Stomach (tissue), 9 donors: Measurements from ENCODE around the gene CSH1. TPM values are rescaled to one million over a fixed set of nuclear protein-coding genes. Genes with fewer than 3 reads are reported as not detected.

ENCODE experiments used
- DNase-seq, 2 donors: peaks; one replicate each; pipeline versions ENCODE4 v3.0.0 to v3.0.0-alpha.2; 2013 to 2019
- H3K27ac ChIP-seq, 5 donors: fragments of 200-600 bp in 4 of 5; sonication (generic) in 4 of 5; one replicate each; pipeline ENCODE4 v1.5.1; 2013 to 2019; ENCODE audit warnings: mild to moderate bottlenecking in 1 of 5, moderate library complexity in 1 of 5
- H3K27me3 ChIP-seq, 3 donors: fragments of 200-600 bp; sonication (generic); one replicate each; pipeline ENCODE4 v1.5.1; 2017 to 2019; ENCODE audit warnings: mixed run types in 1 of 3
- H3K36me3 ChIP-seq, 4 donors: fragments of 200-600 bp; sonication (generic); 1 replicate in 3 of 4; 2 replicates in 1 of 4; pipeline ENCODE4 v1.5.1; 2016 to 2019
- H3K4me1 ChIP-seq, 4 donors: fragments of 200-600 bp; sonication (generic); one replicate each; pipeline ENCODE4 v1.5.1; 2016 to 2019
- H3K4me3 ChIP-seq, 4 donors: fragments of 200-600 bp; sonication (generic) in 3 of 4; one replicate each; pipeline ENCODE4 v1.5.1; 2016 to 2019; ENCODE audit warnings: mild to moderate bottlenecking in 1 of 4
- H3K9me3 ChIP-seq, 4 donors: fragments of 200-600 bp; sonication (generic); one replicate each; pipeline ENCODE4 v1.5.1; 2016 to 2019
- EP300 ChIP-seq: sonication (generic); formaldehyde crosslinking; IDR thresholded peaks from one replicate; pipeline ENCODE4 v1.6.1; 2017; ENCODE audit warnings: antibody characterized with exemption
- POLR2A ChIP-seq, 4 donors: fragments of 450-650 bp; IDR thresholded peaks; one replicate each; pipeline ENCODE4 v1.6.1; 2016; ENCODE audit warnings: antibody characterized with exemption in 4 of 4, control low read depth in 2 of 4, mild to moderate bottlenecking in 1 of 4, moderate library complexity in 1 of 4
- POLR2AphosphoS5 ChIP-seq, 3 donors: sonication (generic); formaldehyde crosslinking; IDR thresholded peaks; one replicate each; pipeline ENCODE4 v1.6.1; 2016; ENCODE audit warnings: antibody characterized with exemption in 3 of 3
- WGBS, 5 donors: extraction: QIAGEN DNeasy Blood & Tissue Kit in 3 of 5; methylation state at CpG; one replicate each; pipeline versions ENCODE4 v1.1.5 to v1.1.7; 2013 to 2018; 5-methylcytosine and 5-hydroxymethylcytosine counted together
- intact Hi-C: fragments of 100-400 bp; cut with DNase I; formaldehyde crosslinking; loops from one replicate; pipeline ENCODE4 v1.15.1; 2023; ENCODE audit warnings: low total_unique reads
- polyA plus RNA-seq, 3 donors: library from polyadenylated mRNA; stranded (reverse); fragments of 200-250 nt; gene quantifications; one replicate each; pipeline ENCODE4 v1.2.3, GENCODE V29; 2013
- total RNA-seq, 5 donors: library from RNA; depleted of rRNA; stranded (reverse); fragments of >200 nt; gene quantifications; one replicate each; pipeline versions ENCODE4 v1.1.0 to v1.2.3, GENCODE V29; 2014 to 2016
- TF ChIP-seq, protein P1 (sequence below), 7 experiments: fragments of 450-650 bp in 4 of 7; fragments of 200-600 bp in 3 of 7; sonication (generic) in 3 of 7; IDR thresholded peaks; one replicate each; pipeline ENCODE4 v1.5.1; 2016 to 2019; ENCODE audit warnings: antibody characterized with exemption in 7 of 7, control low read depth in 2 of 7, mild to moderate bottlenecking in 1 of 7
- donor health status: healthy with polysubstance abuse.
- donor health status: Bipolar disorder and iron deficiency.
- donor health status: healthy.

Gene CSH1
- total and polyA plus RNA-seq, 8 donors: not detected

DNA sequence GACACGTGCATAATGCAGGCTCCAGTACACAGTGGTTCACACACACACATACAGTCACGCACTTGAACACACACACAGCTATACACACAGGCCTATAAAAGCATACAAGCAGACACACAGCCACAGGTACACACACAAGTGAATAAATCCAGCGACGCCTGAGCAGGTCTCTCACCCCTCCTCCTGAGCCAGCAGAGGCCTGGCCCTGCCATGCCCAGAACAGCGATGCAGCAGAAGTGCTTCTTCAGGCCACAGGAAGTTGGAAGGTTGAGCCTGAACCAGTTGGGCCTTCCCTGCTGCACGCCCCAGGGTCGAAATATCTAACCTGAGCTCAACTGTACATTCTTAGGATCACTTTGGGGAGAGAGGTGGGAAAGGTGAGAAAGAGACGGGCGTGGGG lies 43.0 kb upstream of the CSH1 start:
- 85 to 93% (median 89%) methylated on average over 8 to 9 of the region's 9 CpGs for WGBS, 5 donors
- Histone ChIP-seq H3K9me3 (no peaks in the 10 kb centered on the region), H3K27me3 (peaks cover 0 to under 1% (median 0%) of the 10 kb centered on the region in 3 donors), H3K4me1 (no peaks in the 10 kb centered on the region), H3K36me3 (no peaks in the 10 kb centered on the region), H3K4me3 (no peak overlapping the region), H3K27ac (no peak overlapping the region)
- intact Hi-C loops: loop anchor here (10.0 kb wide), 1 partner anchor 85 kb away; the partner anchor contains the start of gene ICAM2
- TF ChIP-seq, protein P1, sequence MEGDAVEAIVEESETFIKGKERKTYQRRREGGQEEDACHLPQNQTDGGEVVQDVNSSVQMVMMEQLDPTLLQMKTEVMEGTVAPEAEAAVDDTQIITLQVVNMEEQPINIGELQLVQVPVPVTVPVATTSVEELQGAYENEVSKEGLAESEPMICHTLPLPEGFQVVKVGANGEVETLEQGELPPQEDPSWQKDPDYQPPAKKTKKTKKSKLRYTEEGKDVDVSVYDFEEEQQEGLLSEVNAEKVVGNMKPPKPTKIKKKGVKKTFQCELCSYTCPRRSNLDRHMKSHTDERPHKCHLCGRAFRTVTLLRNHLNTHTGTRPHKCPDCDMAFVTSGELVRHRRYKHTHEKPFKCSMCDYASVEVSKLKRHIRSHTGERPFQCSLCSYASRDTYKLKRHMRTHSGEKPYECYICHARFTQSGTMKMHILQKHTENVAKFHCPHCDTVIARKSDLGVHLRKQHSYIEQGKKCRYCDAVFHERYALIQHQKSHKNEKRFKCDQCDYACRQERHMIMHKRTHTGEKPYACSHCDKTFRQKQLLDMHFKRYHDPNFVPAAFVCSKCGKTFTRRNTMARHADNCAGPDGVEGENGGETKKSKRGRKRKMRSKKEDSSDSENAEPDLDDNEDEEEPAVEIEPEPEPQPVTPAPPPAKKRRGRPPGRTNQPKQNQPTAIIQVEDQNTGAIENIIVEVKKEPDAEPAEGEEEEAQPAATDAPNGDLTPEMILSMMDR (IDR thresholded peaks at IDR 0.05): no peak
- TF ChIP-seq POLR2A (IDR thresholded peaks at IDR 0.05) (no peak), POLR2AphosphoS5 (IDR thresholded peaks at IDR 0.05) (no peak), EP300 (no peak)
- no peak for DNase-seq

DNA sequence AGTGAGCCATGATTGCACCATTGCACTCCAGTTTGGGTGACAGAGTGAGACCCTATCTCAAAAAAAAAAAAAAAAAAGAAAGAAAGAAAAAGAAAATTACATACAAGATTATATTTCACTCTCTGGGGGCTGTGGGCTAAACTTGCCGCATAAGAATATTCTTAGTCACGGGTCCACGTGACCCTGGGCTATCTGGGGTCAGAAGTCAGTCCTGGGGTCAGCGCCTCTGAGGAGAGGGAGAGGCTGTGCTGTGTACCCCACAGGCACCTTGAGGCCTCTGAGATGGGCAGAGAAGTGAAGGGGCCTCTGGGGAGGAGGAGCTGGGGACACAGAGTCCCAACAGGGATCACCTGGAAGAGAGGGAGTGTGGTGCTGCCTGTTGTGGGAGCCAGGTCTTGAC lies 41.5 kb upstream of the CSH1 start:
- TF ChIP-seq EP300 (no peak), POLR2AphosphoS5 (IDR thresholded peaks at IDR 0.05) (no peak), POLR2A (IDR thresholded peaks at IDR 0.05) (no peak)
- TF ChIP-seq, protein P1 (IDR thresholded peaks at IDR 0.05): no peak
- intact Hi-C loops: loop anchor here (10.0 kb wide), 1 partner anchor 87 kb away; the partner anchor contains the start of gene ICAM2

DNA sequence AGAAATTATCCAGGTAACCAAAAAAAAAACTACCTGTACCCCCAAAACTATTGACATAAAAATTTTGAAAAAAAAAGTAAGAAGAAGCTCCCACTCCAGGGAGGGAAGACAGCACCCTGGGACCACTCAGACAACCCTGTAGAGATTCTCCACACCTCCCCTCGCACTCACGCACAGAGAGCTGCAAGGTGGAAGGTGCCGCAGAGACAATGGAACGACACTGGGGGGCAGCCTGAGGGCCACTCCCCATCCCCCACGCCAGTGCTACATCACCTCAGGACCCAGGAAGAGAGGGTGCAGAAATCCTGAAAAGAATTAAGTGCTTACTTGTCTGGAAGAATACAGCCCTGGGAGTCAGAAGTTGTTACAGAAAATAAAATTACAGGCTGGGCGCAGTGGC lies 40.9 kb upstream of the CSH1 start:
- intact Hi-C loops: loop anchor here (10.0 kb wide), 1 partner anchor 87 kb away; the partner anchor contains the start of gene ICAM2
- no peak for DNase-seq
- peaks cover 0 to 6% (median 0%) of the 10 kb centered on the region in 3 donors for H3K27me3 ChIP-seq
- peaks cover 0 to 2% (median 0%) of the 10 kb centered on the region in 4 donors for H3K4me1 ChIP-seq
- no peak overlapping the region for H3K27ac ChIP-seq
- H3K36me3 ChIP-seq: no peaks in the 10 kb centered on the region
- WGBS, 5 donors: 81 to 89% (median 87%) methylated on average over 6 of the region's 6 CpGs
- H3K4me3 ChIP-seq: no peak overlapping the region
- TF ChIP-seq POLR2A (IDR thresholded peaks at IDR 0.05) (no peak), EP300 (no peak), POLR2AphosphoS5 (IDR thresholded peaks at IDR 0.05) (no peak)
- TF ChIP-seq, protein P1 (IDR thresholded peaks at IDR 0.05): no peak
- no peaks in the 10 kb centered on the region for H3K9me3 ChIP-seq

More for the DNA sequence above, 41.5 kb upstream of the CSH1 start:
- Histone ChIP-seq H3K27ac (no peak overlapping the region), H3K4me3 (no peak overlapping the region), H3K9me3 (no peaks in the 10 kb centered on the region), H3K36me3 (no peaks in the 10 kb centered on the region), H3K4me1 (no peaks in the 10 kb centered on the region), H3K27me3 (peaks cover 0 to 6% (median 0%) of the 10 kb centered on the region in 3 donors)
- 87 to 94% (median 89%) methylated on average over 4 of the region's 4 CpGs for WGBS, 5 donors
- no peak for DNase-seq

DNA sequence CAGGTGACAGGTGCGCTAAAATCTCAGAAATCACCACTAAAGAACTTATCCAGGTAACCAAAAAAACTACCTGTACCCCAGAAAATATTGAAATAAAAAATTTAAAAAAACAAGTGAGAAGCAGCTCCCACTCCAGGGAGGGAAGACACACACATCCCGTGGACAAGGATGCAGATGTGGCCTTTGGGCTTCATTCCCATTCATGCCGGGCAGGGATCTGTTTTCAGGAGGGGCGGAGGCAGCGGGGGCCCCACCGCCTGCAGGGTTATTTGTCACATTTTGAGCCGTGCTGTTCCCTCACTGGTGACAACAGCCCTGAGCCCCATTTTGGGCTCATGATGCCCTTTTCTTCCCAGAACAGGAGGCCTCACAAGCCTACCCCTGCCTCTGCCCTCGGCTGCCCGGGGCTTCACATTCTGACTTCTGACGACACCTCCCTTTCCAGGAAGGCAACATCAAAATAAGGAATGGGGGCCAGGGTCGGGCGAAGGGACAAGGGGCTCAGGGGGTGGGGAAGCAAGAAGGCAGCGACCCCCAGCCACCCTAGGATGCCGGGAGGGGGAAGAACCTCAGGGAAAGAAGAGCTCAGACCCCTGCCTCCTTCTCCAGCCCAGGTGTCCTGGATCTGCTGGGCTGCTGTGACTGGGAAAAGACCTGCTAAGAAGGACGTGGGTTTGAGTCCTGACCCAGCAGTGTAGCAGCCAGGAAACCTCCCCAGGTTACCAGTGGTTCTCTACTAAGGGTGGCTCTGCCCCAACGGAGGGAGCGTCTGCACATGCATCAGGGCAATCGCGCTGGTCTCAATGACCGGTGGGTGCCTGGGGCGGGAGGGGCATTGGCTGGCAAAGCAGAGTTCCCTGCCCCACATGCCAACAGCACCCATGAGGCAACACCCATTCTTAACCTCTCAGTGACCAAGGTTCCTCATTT lies 38.1 kb upstream of the CSH1 start:
- peaks cover 0 to 6% (median 0%) of the 10 kb centered on the region in 3 donors for H3K27me3 ChIP-seq
- TF ChIP-seq POLR2A (IDR thresholded peaks at IDR 0.05) (no peak), EP300 (no peak), POLR2AphosphoS5 (IDR thresholded peaks at IDR 0.05) (no peak)
- H3K27ac ChIP-seq: no peak overlapping the region
- peaks cover 0 to 21% (median 0%) of the 10 kb centered on the region in 4 donors for H3K4me1 ChIP-seq
- no peak overlapping the region for H3K4me3 ChIP-seq
- intact Hi-C loops: loop anchor here (10.0 kb wide), 1 partner anchor 90 kb away; the partner anchor contains the start of gene ICAM2
- no peaks in the 10 kb centered on the region for H3K9me3 ChIP-seq
- DNase-seq: no peak
- H3K36me3 ChIP-seq: no peaks in the 10 kb centered on the region
- WGBS, 5 donors: 75 to 80% (median 79%) methylated on average over 16 to 21 of the region's 21 CpGs
